OCI-LY3 (cell line): ENCODE data around the gene KLHL29.

Experiments
- H2AFZ ChIP-seq: fragments of 200-600, 300-600 bp; shearing (Covaris generic); 2 replicates; pipeline ENCODE4 v1.6.0; 2014; ENCODE audit warnings: antibody characterized with exemption, low read depth, low read length
- H3K27ac ChIP-seq: fragments of 200-600, 300-600 bp; sonication (generic); 2 replicates; pipeline ENCODE4 v1.5.1; 2014; ENCODE audit warnings: mild to moderate bottlenecking, low read length, moderate library complexity, mixed read lengths
- H3K27me3 ChIP-seq: fragments of 200-600, 300-600 bp; sonication (generic); 2 replicates; pipeline ENCODE4 v1.6.1; 2014; ENCODE audit warnings: low read depth, low read length, mixed read lengths
- H3K36me3 ChIP-seq: fragments of 200-600, 300-600 bp; sonication (generic); replicated peaks from 2 replicates; pipeline ENCODE3; 2014; ENCODE audit warnings: low read depth, low read length, mixed read lengths
- H3K4me1 ChIP-seq: fragments of 300-600, 200-600 bp; sonication (generic); 2 replicates; pipeline ENCODE4 v1.6.1; 2014; ENCODE audit warnings: low read length, mixed read lengths
- H3K4me2 ChIP-seq: fragments of 200-600, 300-600 bp; sonication (generic); 2 replicates; pipeline ENCODE4 v1.6.1; 2014; ENCODE audit warnings: low read length, mixed read lengths
- H3K4me3 ChIP-seq: fragments of 300-600, 200-600 bp; sonication (generic); 2 replicates; pipeline ENCODE4 v1.5.1; 2014; ENCODE audit warnings: antibody characterized with exemption, mild to moderate bottlenecking, low read length, moderate library complexity
- H3K79me2 ChIP-seq: fragments of 300-600, 200-600 bp; shearing (Covaris generic); 2 replicates; pipeline ENCODE4 v1.6.1; 2014; ENCODE audit warnings: mild to moderate bottlenecking, low read length, mixed read lengths
- H3K9ac ChIP-seq: fragments of 300-600, 200-600 bp; shearing (Covaris generic); 2 replicates; pipeline ENCODE4 v1.6.0; 2014; ENCODE audit warnings: mild to moderate bottlenecking, low read length, moderate library complexity
- H3K9me3 ChIP-seq: fragments of 200-600, 300-600 bp; shearing (Covaris generic); 2 replicates; pipeline ENCODE4 v1.6.1; 2014; ENCODE audit warnings: low read length, mixed read lengths; ENCODE audit not compliant: insufficient read depth
- H4K20me1 ChIP-seq: fragments of 200-600, 300-600 bp; sonication (generic); 2 replicates; pipeline ENCODE4 v1.6.1; 2016; ENCODE audit warnings: low read length, mixed read lengths; ENCODE audit not compliant: insufficient read depth
- EZH2phosphoT487 ChIP-seq: fragments of 200-600 bp; shearing (Covaris generic); IDR thresholded peaks from 2 replicates; pipeline ENCODE4 v1.6.1; 2018; ENCODE audit warnings: antibody characterized with exemption, mixed run types, low read depth
- TF ChIP-seq, protein P1 (sequence below): fragments of 200-600, 300-600 bp; sonication (generic); IDR thresholded peaks from 2 replicates; pipeline ENCODE4 v1.5.1; 2014; ENCODE audit warnings: antibody characterized with exemption, low read length, low read depth

KLHL29 gene

DNA sequence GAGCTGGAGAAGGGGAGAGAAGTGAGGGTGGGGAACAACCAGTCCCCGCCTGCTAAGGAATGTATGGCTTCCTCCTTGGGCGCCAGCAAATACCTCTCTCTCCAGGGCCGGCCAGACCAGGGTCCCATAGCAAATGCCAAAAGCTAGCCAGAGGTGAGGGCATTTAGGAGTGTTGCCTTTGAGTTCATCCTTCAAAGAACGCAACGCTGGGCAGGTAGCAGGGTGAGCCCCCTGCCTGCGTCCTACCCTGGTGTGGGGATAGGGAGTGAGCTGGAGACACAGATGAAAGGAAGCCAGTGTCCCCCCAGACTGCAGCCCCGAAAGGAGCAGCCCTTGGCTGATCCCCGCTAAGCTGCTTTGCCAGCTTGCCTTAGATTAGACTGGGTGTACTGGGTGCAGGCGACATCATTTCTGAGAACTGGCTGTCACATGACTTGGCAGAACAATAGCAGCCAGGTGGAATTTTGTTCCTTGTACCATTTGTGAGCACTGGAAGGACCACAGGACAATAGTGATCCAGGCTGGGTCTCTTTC lies 40.4 kb downstream of the KLHL29 start:
- H3K4me3 ChIP-seq, result no peak overlapping the region
- no peaks in the 10 kb centered on the region for H4K20me1 ChIP-seq
- H2AFZ ChIP-seq, result no peak overlapping the region
- no peaks in the 10 kb centered on the region for H3K4me1 ChIP-seq
- no peaks in the 10 kb centered on the region for H3K9me3 ChIP-seq
- H3K79me2 ChIP-seq, result no peaks in the 10 kb centered on the region
- no peak overlapping the region for H3K9ac ChIP-seq
- H3K4me2 ChIP-seq, result no peak overlapping the region
- no peak for TF ChIP-seq EZH2phosphoT487
- TF ChIP-seq, protein P1, sequence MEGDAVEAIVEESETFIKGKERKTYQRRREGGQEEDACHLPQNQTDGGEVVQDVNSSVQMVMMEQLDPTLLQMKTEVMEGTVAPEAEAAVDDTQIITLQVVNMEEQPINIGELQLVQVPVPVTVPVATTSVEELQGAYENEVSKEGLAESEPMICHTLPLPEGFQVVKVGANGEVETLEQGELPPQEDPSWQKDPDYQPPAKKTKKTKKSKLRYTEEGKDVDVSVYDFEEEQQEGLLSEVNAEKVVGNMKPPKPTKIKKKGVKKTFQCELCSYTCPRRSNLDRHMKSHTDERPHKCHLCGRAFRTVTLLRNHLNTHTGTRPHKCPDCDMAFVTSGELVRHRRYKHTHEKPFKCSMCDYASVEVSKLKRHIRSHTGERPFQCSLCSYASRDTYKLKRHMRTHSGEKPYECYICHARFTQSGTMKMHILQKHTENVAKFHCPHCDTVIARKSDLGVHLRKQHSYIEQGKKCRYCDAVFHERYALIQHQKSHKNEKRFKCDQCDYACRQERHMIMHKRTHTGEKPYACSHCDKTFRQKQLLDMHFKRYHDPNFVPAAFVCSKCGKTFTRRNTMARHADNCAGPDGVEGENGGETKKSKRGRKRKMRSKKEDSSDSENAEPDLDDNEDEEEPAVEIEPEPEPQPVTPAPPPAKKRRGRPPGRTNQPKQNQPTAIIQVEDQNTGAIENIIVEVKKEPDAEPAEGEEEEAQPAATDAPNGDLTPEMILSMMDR, result no peak
- no peaks in the 10 kb centered on the region for H3K36me3 ChIP-seq
- no peaks in the 10 kb centered on the region for H3K27me3 ChIP-seq
- no peak overlapping the region for H3K27ac ChIP-seq

DNA sequence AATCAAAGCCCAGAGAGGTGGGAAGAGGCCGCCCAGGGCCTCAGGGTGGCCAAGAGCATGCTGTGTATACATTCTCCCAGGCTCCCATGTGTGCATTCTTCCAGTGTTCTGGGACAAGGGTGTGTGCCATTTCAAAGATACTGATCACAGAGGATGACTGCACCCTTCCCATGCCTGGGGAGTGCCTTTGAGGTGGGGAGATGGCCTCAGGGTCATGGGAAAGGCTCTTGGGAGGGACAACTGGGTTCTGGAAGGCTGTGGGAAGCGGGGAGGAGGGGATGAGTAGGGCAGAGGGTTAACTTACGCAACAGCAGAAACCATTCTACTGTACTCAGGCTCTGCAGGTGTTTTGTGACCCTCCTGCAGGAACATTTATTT lies 40.9 kb downstream of the KLHL29 start:
- Histone ChIP-seq H3K36me3 (no peaks in the 10 kb centered on the region), H2AFZ (no peak overlapping the region), H3K4me1 (no peaks in the 10 kb centered on the region), H3K4me3 (no peak overlapping the region), H3K27me3 (no peaks in the 10 kb centered on the region), H3K9me3 (no peaks in the 10 kb centered on the region), H3K4me2 (no peak overlapping the region), H4K20me1 (no peaks in the 10 kb centered on the region), H3K27ac (no peak overlapping the region), H3K9ac (no peak overlapping the region), H3K79me2 (no peaks in the 10 kb centered on the region)
- TF ChIP-seq, protein P1, result no peak
- no peak for TF ChIP-seq EZH2phosphoT487

DNA sequence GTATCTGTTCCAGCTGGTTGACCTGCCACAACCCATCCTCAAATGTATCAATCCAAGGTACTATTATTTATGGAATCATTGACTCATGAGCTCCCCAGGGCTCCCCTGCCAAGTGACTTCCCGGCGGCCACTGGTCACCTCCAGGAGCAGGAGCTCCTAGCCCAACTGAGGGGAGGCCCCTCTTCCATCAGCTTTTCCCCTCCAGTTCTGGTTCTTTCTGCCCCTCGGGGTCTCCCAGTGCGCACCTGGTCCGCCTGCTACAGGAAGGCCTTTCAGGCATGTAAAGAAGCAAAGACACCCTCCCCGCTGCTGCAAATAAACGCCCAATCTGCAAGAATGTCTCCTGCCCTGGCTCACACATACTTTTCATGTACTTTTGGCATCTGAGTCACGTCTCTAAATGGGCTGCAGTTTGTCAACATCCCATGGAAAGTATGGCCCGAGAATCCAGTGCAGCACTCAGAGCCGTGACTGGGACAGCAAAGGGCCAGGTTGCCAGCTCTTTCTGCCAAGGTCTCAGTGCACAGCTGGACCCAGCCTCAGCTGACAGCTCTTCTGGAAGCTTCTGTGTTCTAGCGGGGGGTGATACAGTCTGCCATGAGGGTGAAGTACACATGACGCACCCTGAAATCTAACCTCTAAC lies 41.4 kb downstream of the KLHL29 start:
- Histone ChIP-seq H3K4me3 (no peak overlapping the region), H3K4me1 (no peaks in the 10 kb centered on the region), H3K79me2 (no peaks in the 10 kb centered on the region), H3K27me3 (no peaks in the 10 kb centered on the region), H3K9ac (no peak overlapping the region), H3K27ac (no peak overlapping the region), H3K9me3 (no peaks in the 10 kb centered on the region), H3K36me3 (no peaks in the 10 kb centered on the region), H4K20me1 (no peaks in the 10 kb centered on the region), H3K4me2 (no peak overlapping the region), H2AFZ (no peak overlapping the region)
- TF ChIP-seq EZH2phosphoT487, result no peak
- TF ChIP-seq, protein P1, result no peak

DNA sequence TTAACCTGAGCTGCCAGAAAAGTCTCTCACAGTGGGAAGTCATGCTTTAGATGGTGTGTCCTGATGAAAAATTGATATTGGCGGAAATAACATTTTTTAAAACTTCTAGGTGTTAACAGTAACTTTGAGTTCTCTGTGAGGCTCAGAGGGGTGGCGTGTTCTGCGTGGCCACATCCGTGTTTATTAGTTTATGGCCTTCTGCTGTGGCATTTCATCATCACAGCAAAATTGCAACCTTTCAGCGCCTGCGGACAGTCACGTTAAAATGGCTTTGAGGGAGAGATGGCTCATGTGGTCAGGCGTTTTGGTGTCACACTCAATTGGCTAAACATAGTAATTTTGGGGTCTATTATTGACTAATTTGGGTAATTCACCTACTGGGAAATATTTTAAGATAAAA lies 42.4 kb downstream of the KLHL29 start:
- H3K4me1 ChIP-seq, result no peaks in the 10 kb centered on the region
- TF ChIP-seq, protein P1, result no peak
- TF ChIP-seq EZH2phosphoT487, result no peak
- H2AFZ ChIP-seq, result no peak overlapping the region
- H4K20me1 ChIP-seq, result no peaks in the 10 kb centered on the region
- H3K27me3 ChIP-seq, result no peaks in the 10 kb centered on the region
- no peak overlapping the region for H3K9ac ChIP-seq
- no peaks in the 10 kb centered on the region for H3K9me3 ChIP-seq
- H3K4me3 ChIP-seq, result no peak overlapping the region
- H3K36me3 ChIP-seq, result no peaks in the 10 kb centered on the region
- no peaks in the 10 kb centered on the region for H3K79me2 ChIP-seq
- no peak overlapping the region for H3K27ac ChIP-seq
- H3K4me2 ChIP-seq, result no peak overlapping the region
